Measurements from ENCODE around the gene CWC22. TPM values are rescaled to one million over a fixed set of nuclear protein-coding genes. Genes with fewer than 3 reads are reported as not detected.

Gene CWC22
- polyA plus RNA-seq, 3 donors, result 34.9 to 44.0 (median 36.0) TPM

- no peak for DNase-seq (ENCODE audit: extremely low read depth in 1 of 11, low read depth in 9 of 11, low spot score in 4 of 11)
Measured at GRCh38 chr2:179927041-179927440, 80.1 kb downstream of the CWC22 start.

GRCh38 chr2:179925713-179926112, 81.4 kb downstream of the CWC22 start:
- no peak for DNase-seq (ENCODE audit: extremely low read depth in 1 of 11, low read depth in 9 of 11, low spot score in 4 of 11)

- DNase-seq (ENCODE audit: extremely low read depth in 1 of 11, low read depth in 9 of 11, low spot score in 4 of 11), result no peak
Measured at GRCh38 chr2:179917272-179917671, 89.8 kb downstream of the CWC22 start.

GRCh38 chr2:179915395-179915992, 91.6 kb downstream of the CWC22 start:
- DNase-seq (ENCODE audit: extremely low read depth in 1 of 11, low read depth in 9 of 11, low spot score in 4 of 11), result no peak

GRCh38 chr2:179913809-179914208, 93.3 kb downstream of the CWC22 start:
- no peak for DNase-seq (ENCODE audit: extremely low read depth in 1 of 11, low read depth in 9 of 11, low spot score in 4 of 11)

- no peak for DNase-seq (ENCODE audit: extremely low read depth in 1 of 11, low read depth in 9 of 11, low spot score in 4 of 11)
Measured at GRCh38 chr2:179911569-179911968, 95.5 kb downstream of the CWC22 start.

GRCh38 chr2:179910735-179911113, 96.4 kb downstream of the CWC22 start:
- DNase-seq (ENCODE audit: extremely low read depth in 1 of 11, low read depth in 9 of 11, low spot score in 4 of 11), result no peak

GRCh38 chr2:179909845-179910734, 97.0 kb downstream of the CWC22 start:
- DNase-seq (ENCODE audit: extremely low read depth in 1 of 11, low read depth in 9 of 11, low spot score in 4 of 11), result no peak

GRCh38 chr2:179900655-179901054, 106.4 kb downstream of the CWC22 start:
- DNase-seq (ENCODE audit: extremely low read depth in 1 of 11, low read depth in 9 of 11, low spot score in 4 of 11), result no peak

- DNase-seq (ENCODE audit: extremely low read depth in 1 of 11, low read depth in 9 of 11, low spot score in 4 of 11), result no peak
Measured at GRCh38 chr2:179899666-179900065, 107.4 kb downstream of the CWC22 start.

- no peak for DNase-seq (ENCODE audit: extremely low read depth in 1 of 11, low read depth in 9 of 11, low spot score in 4 of 11)
Measured at GRCh38 chr2:179898873-179899272, 108.2 kb downstream of the CWC22 start.

Other genes starting within 250 kb of the CWC22 start
- gene ZNF385B, start 145.7 kb downstream of the CWC22 start, polyA plus RNA-seq (ENCODE audit: insufficient read length in 3 of 3), result 10 to 100 TPM; 13.1 to 18.5 (median 13.6) TPM

All from renal cortex interstitium (tissue), 11 donors.